IPS-NIHi7 (cell line): ENCODE data around the gene KCNH1.
"Not testable (repeated sequence)": the region's sequence is repeated elsewhere in the genome, so short reads cannot be mapped to it uniquely, and the experiment has no call there.

ENCODE experiments used
- DNase-seq: peaks from one replicate; pipeline ENCODE4 v3.0.0; 2012; ENCODE audit warnings: mixed read lengths; ENCODE audit errors: extremely low spot score

KCNH1 gene

DNA sequence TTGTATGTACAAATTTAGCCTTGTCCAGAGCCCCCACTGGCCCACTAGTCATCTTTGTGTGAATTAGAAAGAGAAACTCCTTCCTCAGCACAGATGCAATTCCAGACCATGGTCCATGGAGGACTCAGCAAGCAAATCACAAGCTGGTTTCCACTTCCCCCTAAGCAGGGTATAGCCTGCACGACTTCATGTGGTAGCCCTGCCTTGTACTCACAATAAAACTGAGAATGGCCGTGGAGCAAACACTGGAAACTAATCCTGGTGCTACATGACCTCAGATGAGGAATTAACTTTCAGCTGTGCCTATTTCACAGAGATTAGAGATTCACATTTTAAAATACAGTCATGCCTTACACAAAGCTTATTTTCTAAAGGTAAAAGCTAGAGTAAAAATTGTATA, 32.5 kb downstream of the KCNH1 start:
- DNase-seq = no peak

- DNase-seq = no peak
Observed at GRCh38 chr1:211099393-211099792, 34.6 kb downstream of the KCNH1 start.

DNA sequence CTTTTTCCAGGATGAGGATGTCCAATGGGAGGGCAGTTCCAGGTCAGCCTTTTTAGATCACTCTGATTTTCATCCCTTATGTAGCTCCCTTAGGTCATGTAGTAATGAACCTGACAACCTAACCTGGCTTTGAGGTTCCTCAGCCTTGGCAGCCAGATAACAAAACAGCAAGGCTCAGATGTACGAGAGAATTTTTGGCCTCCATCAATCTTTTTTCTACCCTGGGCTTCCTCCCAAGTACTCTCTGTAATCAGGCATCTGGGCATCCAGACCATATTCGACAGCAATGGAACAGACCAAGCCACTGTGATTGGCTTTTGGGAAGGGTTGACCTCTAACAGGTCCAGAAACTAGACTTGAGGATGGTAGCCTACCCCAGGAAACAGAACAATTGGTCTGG, 38.6 kb downstream of the KCNH1 start:
- no peak for DNase-seq

DNA sequence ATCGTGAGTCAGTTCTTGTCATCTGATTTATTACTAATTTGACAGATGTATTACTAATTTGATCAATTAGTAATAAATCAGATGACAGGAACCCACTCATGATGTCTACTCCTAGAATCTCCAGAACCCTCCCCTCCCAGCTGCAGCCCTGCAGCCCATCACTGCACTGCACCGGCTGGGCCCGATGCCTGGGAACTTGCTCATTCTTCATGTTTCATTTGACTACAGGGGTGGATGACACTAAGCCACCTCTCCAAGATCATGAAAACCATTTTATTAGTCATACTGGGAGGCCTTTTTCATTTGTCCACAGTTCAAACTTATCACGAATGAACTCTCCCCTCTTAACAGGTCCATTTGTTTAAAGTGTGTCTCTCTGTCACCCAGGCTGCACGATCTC, 41.0 kb downstream of the KCNH1 start:
- no peak for DNase-seq

GRCh38 chr1:211091867-211092266, 42.1 kb downstream of the KCNH1 start:
- no peak for DNase-seq

- no peak for DNase-seq
Observed at GRCh38 chr1:211089536-211089935, 44.4 kb downstream of the KCNH1 start.

DNA sequence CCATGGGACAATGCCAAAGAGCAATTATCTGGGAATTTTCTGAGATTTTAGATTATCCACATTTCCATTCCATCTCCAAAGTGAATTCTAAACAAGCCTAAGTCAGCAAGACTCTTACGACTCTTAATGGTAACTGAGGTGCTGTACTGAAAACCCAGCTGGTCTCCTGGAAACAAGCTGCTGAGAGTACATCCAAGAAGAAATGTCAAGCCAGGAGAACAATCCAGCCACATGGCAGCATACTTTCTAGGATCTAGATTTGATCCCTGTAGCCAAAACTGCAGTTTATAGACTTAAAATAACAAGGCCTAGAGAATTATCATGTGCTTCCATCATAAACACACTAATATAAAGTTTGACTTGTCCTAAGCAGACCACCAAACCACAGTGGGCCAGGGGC, 45.8 kb downstream of the KCNH1 start:
- DNase-seq = no peak

- DNase-seq = no peak
Observed at GRCh38 chr1:211082824-211083223, 51.1 kb downstream of the KCNH1 start.

DNA sequence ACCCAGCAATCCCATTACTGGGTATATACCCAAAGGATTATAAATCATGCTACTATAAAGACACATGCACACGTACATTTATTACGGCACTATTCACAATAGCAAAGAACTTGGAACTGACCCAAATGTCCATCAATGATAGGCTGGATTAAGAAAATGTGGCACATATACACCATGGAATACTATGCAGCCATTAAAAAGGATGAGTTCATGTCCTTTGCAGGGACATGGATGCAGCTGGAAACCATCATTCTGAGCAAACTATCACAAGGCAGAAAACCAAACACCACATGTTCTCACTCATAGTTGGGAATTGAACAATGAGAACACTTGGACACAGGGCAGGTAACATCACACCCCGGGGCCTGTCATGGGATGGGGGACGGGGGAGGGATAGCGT, 52.5 kb downstream of the KCNH1 start:
- DNase-seq = not testable (repeated sequence)

DNA sequence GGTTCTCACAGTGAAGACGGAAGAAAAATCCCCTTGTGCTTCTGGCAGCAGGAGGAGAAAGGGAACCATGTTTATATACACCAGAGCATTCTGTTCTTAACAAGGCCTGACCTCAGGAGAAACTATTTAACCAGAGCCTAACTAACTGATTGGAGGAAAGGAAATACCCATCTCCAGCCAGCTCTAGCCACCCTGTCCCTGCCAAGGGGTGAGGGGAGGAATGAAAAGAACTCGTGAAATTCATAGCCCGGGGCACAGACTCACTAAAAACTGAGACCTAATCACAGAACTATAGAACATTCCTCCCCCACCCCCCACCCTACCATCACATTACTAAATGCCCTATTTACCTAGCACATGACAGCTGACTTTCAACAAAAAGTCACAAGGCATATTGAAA, 65.0 kb downstream of the KCNH1 start:
- no peak for DNase-seq

DNA sequence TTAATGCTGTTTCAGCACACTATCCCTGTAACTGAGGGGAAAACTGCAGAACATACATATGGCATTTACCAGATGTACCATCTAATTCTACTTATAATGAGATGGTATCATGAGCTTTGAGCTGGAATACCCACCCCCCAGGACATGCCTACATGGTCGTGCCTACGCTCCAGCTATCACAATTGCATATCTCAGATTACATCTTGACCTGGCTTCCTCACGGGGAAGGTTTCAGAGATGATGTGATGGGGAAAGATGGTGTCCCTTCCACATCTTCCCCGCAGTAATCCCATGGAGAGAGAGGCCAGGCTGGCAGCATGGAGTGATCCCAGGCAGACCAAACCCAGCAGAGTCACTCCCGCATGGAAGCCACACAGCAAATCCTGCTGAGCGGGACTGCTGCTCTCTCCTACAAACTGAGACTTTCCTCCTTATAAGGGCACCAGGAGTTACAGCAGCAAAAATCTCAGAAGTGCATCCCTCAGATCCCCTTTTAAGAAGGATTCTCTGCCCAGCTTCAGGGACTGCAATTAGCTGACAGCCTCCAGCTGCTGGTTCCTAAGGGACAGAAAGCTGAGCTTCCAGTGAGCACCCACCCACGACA, 67.1 kb downstream of the KCNH1 start:
- DNase-seq = no peak

DNA sequence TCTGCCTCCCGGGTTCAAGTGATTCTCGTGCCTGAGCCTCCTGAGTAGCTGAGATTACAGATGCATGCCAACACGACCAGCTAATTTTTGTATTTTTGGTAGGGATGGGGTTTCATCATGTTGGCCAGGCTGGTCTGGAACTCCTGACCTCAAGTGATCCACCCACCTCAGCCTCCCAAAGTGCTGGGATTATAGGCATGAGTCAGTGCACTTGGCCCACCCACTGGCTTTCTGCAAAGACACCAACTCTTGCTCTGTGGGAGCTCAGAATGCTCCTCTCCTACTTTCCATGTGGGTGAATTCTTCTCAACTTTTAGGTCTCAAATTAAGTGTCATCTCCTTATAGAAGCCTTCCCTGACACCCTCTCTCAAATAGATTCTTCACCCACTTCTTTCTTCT, 92.1 kb downstream of the KCNH1 start:
- DNase-seq = not testable (repeated sequence)

- no peak for DNase-seq
Observed at GRCh38 chr1:211037095-211037494, 96.9 kb downstream of the KCNH1 start.

DNA sequence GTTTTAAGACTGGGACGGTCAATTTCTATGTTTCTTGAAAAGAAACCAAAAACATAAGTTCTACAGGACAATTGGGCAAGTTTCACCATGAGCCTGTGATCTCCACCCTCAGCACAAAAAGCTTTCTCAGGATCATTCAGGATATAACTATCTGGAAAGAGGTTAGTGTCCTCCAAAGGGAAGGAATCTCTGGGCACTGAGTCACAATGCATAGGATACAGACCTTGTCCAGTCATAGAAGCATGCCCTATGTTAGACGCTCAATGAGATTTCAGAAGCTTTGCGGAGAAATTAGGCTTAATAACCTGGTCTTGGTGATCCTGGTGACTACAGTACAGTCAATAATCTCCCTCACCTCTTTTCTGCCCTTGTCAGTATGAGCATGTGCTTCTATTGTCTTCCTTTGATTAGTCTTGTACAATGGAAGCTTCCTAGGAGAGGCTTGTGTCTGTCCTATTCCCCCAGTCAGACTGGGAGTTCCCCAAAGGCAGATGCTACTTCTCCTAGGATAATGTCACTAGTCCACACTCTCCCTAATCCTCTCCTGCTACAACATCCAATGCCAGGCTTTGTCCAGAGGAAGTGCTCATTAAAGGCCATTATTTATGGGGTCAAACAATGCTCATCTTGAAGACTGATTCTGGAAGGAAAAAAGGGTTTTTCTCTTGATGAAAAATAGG, 97.4 kb downstream of the KCNH1 start:
- no peak for DNase-seq

- no peak for DNase-seq
Observed at GRCh38 chr1:211035821-211036380, 98.0 kb downstream of the KCNH1 start.

DNA sequence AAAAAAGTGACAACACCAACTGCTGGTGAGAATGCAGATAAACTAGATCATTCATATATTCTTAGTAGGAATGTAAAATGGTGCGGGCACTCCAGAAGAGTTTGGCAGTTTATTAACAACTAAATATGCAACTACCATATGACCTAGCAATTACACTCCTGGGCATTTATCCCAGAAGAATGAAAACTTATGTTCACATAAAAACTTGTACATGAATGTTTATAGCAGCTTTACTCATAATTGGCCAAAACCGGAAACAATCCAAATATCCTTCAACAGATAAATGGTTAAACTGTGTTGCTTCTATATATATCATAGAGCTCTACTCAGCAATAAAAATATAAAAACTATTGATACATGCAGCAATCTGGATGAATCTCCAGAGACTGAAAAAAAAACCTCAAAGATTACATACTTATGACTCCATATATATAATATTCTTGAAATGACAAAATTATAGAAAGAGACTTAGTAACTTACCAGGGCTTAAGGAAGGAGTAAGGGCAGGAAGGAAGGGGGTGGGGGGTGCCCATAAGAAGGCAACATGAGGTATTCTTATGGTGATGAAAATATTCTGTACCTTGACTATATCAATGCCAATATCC, 99.9 kb downstream of the KCNH1 start:
- DNase-seq = no peak

GRCh38 chr1:211024901-211025300, 109.0 kb downstream of the KCNH1 start:
- DNase-seq = no peak

DNA sequence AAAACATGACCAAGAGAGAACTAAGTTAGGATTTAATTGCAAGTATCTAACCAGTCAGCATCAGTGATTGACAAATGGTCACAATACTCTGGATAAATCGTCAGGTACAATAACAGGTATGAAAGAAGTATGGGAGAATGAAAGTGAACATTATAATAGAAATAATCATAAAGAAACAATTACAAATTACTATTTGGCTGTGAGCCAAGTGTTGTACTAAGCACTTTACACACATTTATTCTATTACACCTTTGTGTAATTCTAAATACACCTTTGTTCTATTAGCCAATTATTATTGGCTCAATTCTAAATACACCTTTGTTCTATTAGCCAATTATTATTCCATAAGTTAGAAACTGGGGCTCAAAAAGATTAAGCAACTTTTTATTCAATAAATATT, 114.7 kb downstream of the KCNH1 start:
- DNase-seq = no peak

GRCh38 chr1:211018690-211019089, 115.3 kb downstream of the KCNH1 start:
- DNase-seq = no peak

DNA sequence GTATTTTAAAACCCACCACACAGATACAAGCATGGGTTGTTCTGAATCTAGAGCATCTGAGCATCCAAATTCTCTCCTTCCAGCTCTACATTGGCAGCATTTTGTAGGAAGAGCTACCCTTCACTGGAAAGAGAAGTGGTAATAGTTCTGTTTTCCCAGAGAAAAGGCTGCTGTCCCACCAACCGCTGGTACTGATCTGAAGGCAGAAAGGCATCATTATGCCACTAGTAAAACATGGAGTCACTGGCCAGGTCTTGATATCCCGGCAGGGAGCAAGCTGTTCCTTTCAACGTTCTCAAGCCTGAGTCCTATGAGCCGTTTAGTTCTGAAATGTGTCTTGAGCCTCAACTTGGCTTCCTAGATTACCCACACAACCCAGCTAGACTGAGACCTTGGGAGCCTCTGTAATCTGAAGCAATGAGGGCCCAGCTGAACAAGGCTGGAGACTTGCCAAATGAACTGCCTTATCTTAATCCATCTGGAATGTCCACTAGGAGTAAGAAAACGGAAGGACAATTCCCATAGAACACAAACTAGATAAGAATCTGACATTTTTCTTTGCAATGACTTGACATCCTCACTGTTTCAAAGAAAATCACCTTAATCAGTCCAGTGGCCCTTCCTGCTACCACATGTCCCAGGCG, 116.8 kb downstream of the KCNH1 start:
- DNase-seq = peak; percentile 18

DNA sequence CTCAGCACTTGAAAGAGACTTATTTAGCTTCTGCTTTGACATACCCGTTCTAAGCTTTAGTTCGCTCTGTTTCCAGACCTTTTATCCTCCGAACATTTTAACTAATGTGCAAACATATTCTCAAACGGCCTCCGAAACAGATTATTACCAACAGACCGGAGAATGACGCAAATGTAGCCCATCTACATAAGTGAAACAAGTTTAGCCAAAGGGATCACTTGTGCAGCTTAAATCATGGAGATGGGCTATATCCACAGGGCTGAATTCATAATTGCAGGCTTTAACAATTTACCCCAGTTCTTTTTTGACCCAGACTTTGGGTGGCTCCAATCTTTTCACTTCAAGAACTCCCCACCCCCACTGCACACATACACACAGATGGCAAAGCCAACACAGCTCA, 119.7 kb downstream of the KCNH1 start:
- DNase-seq = no peak

GRCh38 chr1:211013346-211014240, 120.4 kb downstream of the KCNH1 start:
- DNase-seq = no peak
